Measurements from ENCODE around the gene CCDC68. TPM values are rescaled to one million over a fixed set of nuclear protein-coding genes. Genes with fewer than 3 reads are reported as not detected.
A peak's percentile ranks its signal among the peaks of the same experiment; 100 is the strongest.

CCDC68 gene, protein sequence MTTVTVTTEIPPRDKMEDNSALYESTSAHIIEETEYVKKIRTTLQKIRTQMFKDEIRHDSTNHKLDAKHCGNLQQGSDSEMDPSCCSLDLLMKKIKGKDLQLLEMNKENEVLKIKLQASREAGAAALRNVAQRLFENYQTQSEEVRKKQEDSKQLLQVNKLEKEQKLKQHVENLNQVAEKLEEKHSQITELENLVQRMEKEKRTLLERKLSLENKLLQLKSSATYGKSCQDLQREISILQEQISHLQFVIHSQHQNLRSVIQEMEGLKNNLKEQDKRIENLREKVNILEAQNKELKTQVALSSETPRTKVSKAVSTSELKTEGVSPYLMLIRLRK
- total RNA-seq: 1.0 and 2.9 TPM in 2 replicates
- polyA plus RNA-seq: 0.22 and 0.72 TPM in 2 replicates
- 0.56 and 0.70 TPM in 2 replicates for polyA plus RNA-seq (2011; cell fraction: cytosol; rRNA removed)
- 1.4 and 2.4 TPM in 2 replicates for polyA plus RNA-seq (2011; cell fraction: nucleus; rRNA removed)
- polyA plus RNA-seq (2012): 7.3 and 8.5 TPM in 2 replicates
- 0.25 and 1.1 TPM in 2 replicates for polyA minus RNA-seq
- 3.2 TPM for polyA minus RNA-seq (2011; cell fraction: cytosol; rRNA and poly(A)+ RNA removed)
- 1.3 and 2.0 TPM in 2 replicates for polyA minus RNA-seq (2011; cell fraction: nucleus; rRNA and poly(A)+ RNA removed)
- Bru-seq, nascent RNA: percentile 34 among the genes with signal in this experiment
- BruChase-seq, experiment 1, labeled RNA remaining after a 6-hour chase: percentile 37 among the genes with signal in this experiment
- BruChase-seq, experiment 2, labeled RNA remaining after a 2-hour chase: percentile 36 among the genes with signal in this experiment
- long read RNA-seq, partial matches to known transcripts: 0 of 10 reads
- long read RNA-seq, other reads (novel, unspliced or antisense): 10 of 10 reads

DNA sequence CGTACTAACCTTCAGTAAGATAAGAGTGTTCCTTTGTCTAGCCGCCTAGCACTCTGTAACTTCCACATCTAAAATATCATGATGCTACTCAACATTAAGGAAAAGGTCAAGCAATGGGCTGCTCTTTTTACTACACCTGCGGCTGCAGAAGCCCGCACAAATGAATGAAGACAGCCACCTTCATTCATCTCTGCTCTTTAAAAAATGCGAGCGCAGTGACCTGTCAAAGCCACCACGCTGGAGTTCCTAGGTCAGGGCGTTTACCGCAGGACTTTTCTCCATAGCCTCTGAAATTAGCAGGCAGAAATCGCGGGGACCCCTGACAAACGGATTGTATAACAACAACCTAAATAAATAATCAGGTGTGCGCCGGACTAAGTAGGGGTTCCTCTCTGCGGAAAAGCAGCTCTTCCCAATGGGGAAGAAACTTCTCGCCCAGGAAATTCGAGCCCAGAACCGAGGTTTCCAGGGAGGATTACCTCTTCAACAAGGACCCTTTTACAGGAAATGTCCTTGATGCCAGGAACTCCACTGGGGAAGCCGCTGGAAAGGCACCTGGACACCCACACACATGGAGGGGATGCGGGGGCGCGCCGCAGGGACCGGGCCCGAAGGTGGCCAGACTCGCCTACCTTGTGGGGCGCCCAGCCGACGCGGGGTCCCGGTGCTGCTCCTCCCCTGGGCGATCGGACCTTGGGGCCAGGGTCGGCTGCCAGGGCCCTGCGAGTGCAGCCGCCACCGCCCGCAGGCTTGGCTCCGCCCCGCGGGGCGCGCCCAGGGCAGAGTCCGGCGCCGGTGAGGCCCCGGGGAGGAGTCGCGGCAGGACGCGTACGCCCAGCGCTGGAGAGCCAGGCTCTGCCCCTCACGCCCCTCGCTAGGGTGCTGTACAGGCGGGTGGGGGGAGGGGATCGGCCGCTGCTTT, at the start of gene CCDC68:
Gene CCDC68 (minus strand): TSS at position 758 of the 922 bp plus-strand sequence. CDS start 16,670 bp downstream, outside the sequence.
- Histone ChIP-seq H3K9ac (replicated peaks; ENCODE audit: extremely low read depth, insufficient read depth, low read length) (peak within 1 kb of the TSS; percentile 73), H3K9me3 (replicated peaks; ENCODE audit: control insufficient read depth, insufficient read depth, low read length) (no peaks in the 10 kb centered on the region), H3K36me3 (ENCODE audit: control insufficient read depth in 2 of 2, extremely low read depth in 1 of 2, insufficient read depth in 2 of 2, low read length in 2 of 2) (no peaks in the 10 kb centered on the region), H3K4me3 (replicated peaks in 1 of 3; ENCODE audit: insufficient read depth in 1 of 3, low read depth in 1 of 3, low read length in 3 of 3) (peak within 1 kb of the TSS; percentile 62 to 81 (median 71)), H3K4me1 (ENCODE audit: control insufficient read depth, extremely low read depth, insufficient read depth, low read length) (peaks cover 5% of the 10 kb centered on the region), H3K4me2 (ENCODE audit: insufficient read depth, low read length) (peak within 1 kb of the TSS; percentile 87), H3K27ac (ENCODE audit: insufficient read depth, low read depth, low read length) (peak within 1 kb of the TSS; percentile 7), H3K27me3 (ENCODE audit: control insufficient read depth in 2 of 2, insufficient read depth in 2 of 2, low read length in 2 of 2) (no peaks in the 10 kb centered on the region), H3K79me2 (ENCODE audit: control insufficient read depth, insufficient read depth, low read length) (no peaks in the 10 kb centered on the region), H4K20me1 (replicated peaks; ENCODE audit: control insufficient read depth, extremely low read depth, insufficient read depth, low read length) (no peaks in the 10 kb centered on the region), H2AFZ (ENCODE audit: low read depth, low read length) (peak within 1 kb of the TSS; percentile 99), H3K9me1 (replicated peaks; ENCODE audit: control insufficient read depth, extremely low read depth, insufficient read depth, low read length) (no peaks in the 10 kb centered on the region)
- TF ChIP-seq GATA2 (IDR thresholded peaks at IDR 0.05; ENCODE audit: insufficient read depth, insufficient read length, low read depth, low read length): no peak
- no peak for TF ChIP-seq MYC (IDR thresholded peaks at IDR 0.05; ENCODE audit: low read depth, low read length)
- TF ChIP-seq EZH2 (IDR thresholded peaks at IDR 0.05; ENCODE audit: borderline replicate concordance, low read depth, low read length, severe bottlenecking): no peak
- TF ChIP-seq FOS (IDR thresholded peaks at IDR 0.05; ENCODE audit: borderline replicate concordance, insufficient read depth, low read length): no peak
- no peak for TF ChIP-seq POLR2A (IDR thresholded peaks at IDR 0.05; ENCODE audit: low read depth, low read length)
- TF ChIP-seq, protein P1, sequence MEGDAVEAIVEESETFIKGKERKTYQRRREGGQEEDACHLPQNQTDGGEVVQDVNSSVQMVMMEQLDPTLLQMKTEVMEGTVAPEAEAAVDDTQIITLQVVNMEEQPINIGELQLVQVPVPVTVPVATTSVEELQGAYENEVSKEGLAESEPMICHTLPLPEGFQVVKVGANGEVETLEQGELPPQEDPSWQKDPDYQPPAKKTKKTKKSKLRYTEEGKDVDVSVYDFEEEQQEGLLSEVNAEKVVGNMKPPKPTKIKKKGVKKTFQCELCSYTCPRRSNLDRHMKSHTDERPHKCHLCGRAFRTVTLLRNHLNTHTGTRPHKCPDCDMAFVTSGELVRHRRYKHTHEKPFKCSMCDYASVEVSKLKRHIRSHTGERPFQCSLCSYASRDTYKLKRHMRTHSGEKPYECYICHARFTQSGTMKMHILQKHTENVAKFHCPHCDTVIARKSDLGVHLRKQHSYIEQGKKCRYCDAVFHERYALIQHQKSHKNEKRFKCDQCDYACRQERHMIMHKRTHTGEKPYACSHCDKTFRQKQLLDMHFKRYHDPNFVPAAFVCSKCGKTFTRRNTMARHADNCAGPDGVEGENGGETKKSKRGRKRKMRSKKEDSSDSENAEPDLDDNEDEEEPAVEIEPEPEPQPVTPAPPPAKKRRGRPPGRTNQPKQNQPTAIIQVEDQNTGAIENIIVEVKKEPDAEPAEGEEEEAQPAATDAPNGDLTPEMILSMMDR (IDR thresholded peaks at IDR 0.05; ENCODE audit: extremely low read depth in 1 of 2, insufficient read depth in 1 of 2, low read depth in 1 of 2, low read length in 2 of 2): no peak
- TF ChIP-seq JUN (IDR thresholded peaks at IDR 0.05; ENCODE audit: borderline replicate concordance, insufficient read depth, insufficient read length, low read depth): no peak
- dilution Hi-C loops (cut with MboI; ENCODE audit: extremely low pct_ligation_motif_present, low sequenced_read_pairs) (no loop called here), intact Hi-C loops (cut with micrococcal nuclease) (no loop called here)
- peak; percentile 18 for DNase-seq (ENCODE audit: low read depth, low spot score)
- FAIRE-seq: peak; percentile 42
- BruUV-seq (replicated peaks): no TSS peak
- POLR2A ChIA-PET: no interaction called here
- CTCF ChIA-PET: interaction anchor here (1.0 kb wide), 1 partner anchor 15 kb away, joined by 3 read pairs; no protein-coding TSS in a partner anchor
